Gastroesophageal sphincter (tissue), 3 donors: Measurements from ENCODE around the gene SUCLG2.

ENCODE experiments used
- CTCF ChIP-seq, 4 experiments: fragments of 200-600 bp in 2 of 4; fragments of 450-650 bp in 2 of 4; sonication (generic) in 1 of 4; IDR thresholded peaks; one replicate each; pipeline ENCODE4 v1.5.1; 2017 to 2019; ENCODE audit warnings: antibody characterized with exemption in 4 of 4, mild to moderate bottlenecking in 2 of 4, moderate library complexity in 2 of 4
- POLR2A ChIP-seq, 2 donors: fragments of 450-650 bp; IDR thresholded peaks; one replicate each; pipeline ENCODE4 v1.6.1; 2017; ENCODE audit warnings: antibody characterized with exemption in 2 of 2, mild to moderate bottlenecking in 2 of 2, moderate library complexity in 1 of 2

DNA sequence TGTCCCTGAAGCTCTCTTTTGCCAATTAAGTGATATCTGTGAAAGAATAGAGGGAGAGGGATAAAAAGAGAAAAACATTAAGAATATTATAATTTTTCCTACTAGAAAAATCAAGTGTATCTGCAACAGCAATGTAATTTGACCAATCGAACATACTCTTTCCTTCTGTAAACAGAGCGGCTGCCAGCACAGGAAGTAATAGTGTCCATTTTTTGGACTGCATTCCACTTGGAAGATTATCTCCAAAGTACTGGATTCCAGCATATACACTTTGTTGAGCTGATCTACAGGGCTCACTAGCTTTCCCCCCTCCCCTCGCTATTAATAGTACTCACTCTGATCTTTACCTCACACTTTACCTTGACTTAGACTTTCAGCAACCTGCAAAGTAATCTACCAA, 90.4 kb downstream of the SUCLG2 start:
- TF ChIP-seq CTCF (IDR thresholded peaks at IDR 0.05) (no peak), POLR2A (IDR thresholded peaks at IDR 0.05) (no peak)
